Colonic mucosa (tissue), 4 donors: Measurements from ENCODE around the gene AVPR1B. TPM values are rescaled to one million over a fixed set of nuclear protein-coding genes. Genes with fewer than 3 reads are reported as not detected.

Experiments
- DNase-seq: peaks from one replicate; pipeline ENCODE4 v3.0.0-alpha.2; 2020
- H3K27ac ChIP-seq: fragments of 200-600 bp; one replicate; pipeline ENCODE4 v1.8.0; 2021
- H3K27me3 ChIP-seq: fragments of 200-600 bp; one replicate; pipeline ENCODE4 v1.8.0; 2021
- H3K36me3 ChIP-seq: fragments of 200-600 bp; one replicate; pipeline ENCODE4 v1.8.0; 2021
- H3K4me1 ChIP-seq: fragments of 200-600 bp; one replicate; pipeline ENCODE4 v1.8.0; 2021; ENCODE audit warnings: mild to moderate bottlenecking
- H3K4me3 ChIP-seq: fragments of 200-600 bp; one replicate; pipeline ENCODE4 v1.8.0; 2021
- H3K9ac ChIP-seq, 2 donors: one replicate each; pipeline ENCODE4 v1.7.0; 2013; ENCODE audit warnings: control low read depth in 2 of 2, low read depth in 2 of 2, low read length in 2 of 2
- H3K9me3 ChIP-seq: fragments of 200-600 bp; one replicate; pipeline ENCODE4 v1.8.0; 2021
- intact Hi-C: fragments of 100-400 bp; cut with DNase I; formaldehyde crosslinking; loops from one replicate; pipeline ENCODE4 v1.14.1; 2022
- total RNA-seq, 2 donors: library from RNA; stranded (reverse); fragmentation: NEBNext Ultra II Directional in 1 of 2; extraction: Animal tissue kit (Norgen Biotek cat#: 25700) in 1 of 2; gene quantifications; one replicate each; pipeline ENCODE4 v1.2.1, GENCODE V29; 2021
- TF ChIP-seq, protein P1 (sequence below): fragments of 200-600 bp; IDR thresholded peaks from one replicate; pipeline ENCODE4 v1.8.0; 2022; ENCODE audit warnings: antibody characterized with exemption, mild to moderate bottlenecking
- donor health status: healthy.
- donor health status: DM: no; HTN: no; CAD: no.
- donor health status: DM: no; HTN: no; CAD: no.

AVPR1B gene
- total RNA-seq, 2 donors from 2014 or later = 0.13 to 0.89 TPM

DNA sequence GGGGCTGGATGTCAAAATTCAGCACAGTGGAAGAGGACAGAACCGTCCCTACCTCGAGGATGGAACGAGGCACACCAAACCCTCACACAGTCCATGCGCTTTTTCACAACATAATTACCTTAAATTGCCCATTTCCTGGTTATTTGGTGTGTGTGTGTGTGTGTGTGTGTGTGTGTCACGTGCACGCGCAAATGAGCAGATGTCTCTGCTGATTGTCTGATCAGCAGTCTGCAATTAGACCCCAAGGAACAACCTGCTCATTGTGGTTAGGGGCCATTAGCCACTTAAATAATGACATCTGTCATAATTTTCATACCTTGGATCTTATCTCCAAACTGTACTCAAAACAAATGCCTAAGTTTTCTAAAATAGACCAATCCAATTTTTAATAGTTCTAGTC lies 23.2 kb downstream of the AVPR1B start:
- H3K27me3 ChIP-seq = no peaks in the 10 kb centered on the region
- H3K4me3 ChIP-seq = no peak overlapping the region
- DNase-seq = no peak
- H3K27ac ChIP-seq = no peak overlapping the region
- H3K9me3 ChIP-seq = no peaks in the 10 kb centered on the region
- H3K9ac ChIP-seq = no peak overlapping the region
- H3K36me3 ChIP-seq = no peaks in the 10 kb centered on the region
- TF ChIP-seq, protein P1, sequence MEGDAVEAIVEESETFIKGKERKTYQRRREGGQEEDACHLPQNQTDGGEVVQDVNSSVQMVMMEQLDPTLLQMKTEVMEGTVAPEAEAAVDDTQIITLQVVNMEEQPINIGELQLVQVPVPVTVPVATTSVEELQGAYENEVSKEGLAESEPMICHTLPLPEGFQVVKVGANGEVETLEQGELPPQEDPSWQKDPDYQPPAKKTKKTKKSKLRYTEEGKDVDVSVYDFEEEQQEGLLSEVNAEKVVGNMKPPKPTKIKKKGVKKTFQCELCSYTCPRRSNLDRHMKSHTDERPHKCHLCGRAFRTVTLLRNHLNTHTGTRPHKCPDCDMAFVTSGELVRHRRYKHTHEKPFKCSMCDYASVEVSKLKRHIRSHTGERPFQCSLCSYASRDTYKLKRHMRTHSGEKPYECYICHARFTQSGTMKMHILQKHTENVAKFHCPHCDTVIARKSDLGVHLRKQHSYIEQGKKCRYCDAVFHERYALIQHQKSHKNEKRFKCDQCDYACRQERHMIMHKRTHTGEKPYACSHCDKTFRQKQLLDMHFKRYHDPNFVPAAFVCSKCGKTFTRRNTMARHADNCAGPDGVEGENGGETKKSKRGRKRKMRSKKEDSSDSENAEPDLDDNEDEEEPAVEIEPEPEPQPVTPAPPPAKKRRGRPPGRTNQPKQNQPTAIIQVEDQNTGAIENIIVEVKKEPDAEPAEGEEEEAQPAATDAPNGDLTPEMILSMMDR = no peak
- no peaks in the 10 kb centered on the region for H3K4me1 ChIP-seq
- intact Hi-C loops = no loop called here

GRCh38 chr1:206089341-206089740 lies 27.8 kb downstream of the AVPR1B start:
- TF ChIP-seq, protein P1 = no peak
- no peaks in the 10 kb centered on the region for H3K4me1 ChIP-seq
- H3K9ac ChIP-seq = no peak overlapping the region
- no peak overlapping the region for H3K27ac ChIP-seq
- no peaks in the 10 kb centered on the region for H3K36me3 ChIP-seq
- H3K27me3 ChIP-seq = no peaks in the 10 kb centered on the region
- DNase-seq = no peak
- no peaks in the 10 kb centered on the region for H3K9me3 ChIP-seq
- intact Hi-C loops = no loop called here
- H3K4me3 ChIP-seq = no peak overlapping the region

- H3K9me3 ChIP-seq = no peaks in the 10 kb centered on the region
- H3K27me3 ChIP-seq = no peaks in the 10 kb centered on the region
- H3K4me3 ChIP-seq = no peak overlapping the region
- TF ChIP-seq, protein P1 = no peak
- no peak overlapping the region for H3K9ac ChIP-seq
- no peak overlapping the region for H3K27ac ChIP-seq
- H3K36me3 ChIP-seq = no peaks in the 10 kb centered on the region
- H3K4me1 ChIP-seq = no peaks in the 10 kb centered on the region
- no peak for DNase-seq
- intact Hi-C loops = no loop called here
Measured at GRCh38 chr1:206087091-206087490, 30.1 kb downstream of the AVPR1B start.

DNA sequence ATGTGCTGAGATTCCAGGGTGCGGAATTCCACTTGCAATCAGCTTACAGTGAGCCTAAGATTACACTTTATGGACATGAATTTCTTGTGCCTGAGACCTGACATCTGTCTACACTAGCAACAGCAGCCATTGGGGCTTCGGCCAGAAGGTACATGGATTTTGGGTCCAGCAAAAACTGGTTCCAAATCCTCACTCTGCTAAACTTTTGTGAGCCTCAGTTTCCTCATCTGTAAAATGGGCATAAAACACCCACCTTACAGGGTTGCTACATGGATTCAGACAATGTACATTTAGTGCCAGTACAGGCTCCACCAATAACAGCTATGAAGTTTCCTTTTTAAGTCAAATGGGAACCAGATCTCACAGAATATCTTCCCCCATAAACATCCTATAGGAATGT lies 33.4 kb downstream of the AVPR1B start:
- H3K4me3 ChIP-seq = no peak overlapping the region
- DNase-seq = no peak
- H3K9me3 ChIP-seq = no peaks in the 10 kb centered on the region
- TF ChIP-seq, protein P1 = no peak
- no peaks in the 10 kb centered on the region for H3K4me1 ChIP-seq
- no peak overlapping the region for H3K9ac ChIP-seq
- no peaks in the 10 kb centered on the region for H3K36me3 ChIP-seq
- intact Hi-C loops = no loop called here
- H3K27me3 ChIP-seq = no peaks in the 10 kb centered on the region
- no peak overlapping the region for H3K27ac ChIP-seq

GRCh38 chr1:206082831-206083695 lies 34.1 kb downstream of the AVPR1B start:
- Histone ChIP-seq H3K4me1 (no peaks in the 10 kb centered on the region), H3K9ac (no peak overlapping the region), H3K4me3 (no peak overlapping the region), H3K27ac (no peak overlapping the region), H3K27me3 (no peaks in the 10 kb centered on the region), H3K36me3 (no peaks in the 10 kb centered on the region), H3K9me3 (no peaks in the 10 kb centered on the region)
- DNase-seq = no peak
- TF ChIP-seq, protein P1 = no peak
- intact Hi-C loops = no loop called here
